ENCODE data around the gene FOXO1.

FOXO1 gene

GRCh38 chr13:40651866-40652587, 14.4 kb downstream of the FOXO1 start:
- no peak for TF ChIP-seq USF1 (IDR thresholded peaks at IDR 0.05)
- TF ChIP-seq CEBPB (IDR thresholded peaks at IDR 0.05): no peak
- TF ChIP-seq ZBTB7A (IDR thresholded peaks at IDR 0.05; ENCODE audit: low read depth): no peak
- no peak for TF ChIP-seq NFIC (IDR thresholded peaks at IDR 0.05)

- TF ChIP-seq RAD21 (IDR thresholded peaks at IDR 0.05; ENCODE audit: low read depth) (no peak), CREB1 (IDR thresholded peaks at IDR 0.05; ENCODE audit: low read depth) (no peak), EP300 (IDR thresholded peaks at IDR 0.05; ENCODE audit: borderline replicate concordance) (no peak), NFIC (IDR thresholded peaks at IDR 0.05) (no peak), ZBTB7A (IDR thresholded peaks at IDR 0.05; ENCODE audit: low read depth) (no peak), EGR1 (IDR thresholded peaks at IDR 0.05) (no peak), FOXM1 (IDR thresholded peaks at IDR 0.05; ENCODE audit: borderline replicate concordance, low read depth) (no peak), YY1 (IDR thresholded peaks at IDR 0.05; ENCODE audit: low read depth) (no peak)
Measured at GRCh38 chr13:40648841-40649240, 17.6 kb downstream of the FOXO1 start.

GRCh38 chr13:40648040-40648439, 18.4 kb downstream of the FOXO1 start:
- TF ChIP-seq NFIC (IDR thresholded peaks at IDR 0.05): no peak
- TF ChIP-seq TCF12 (IDR thresholded peaks at IDR 0.05; ENCODE audit: low read depth): no peak
- no peak for TF ChIP-seq USF1 (IDR thresholded peaks at IDR 0.05)
- no peak for TF ChIP-seq CEBPB (IDR thresholded peaks at IDR 0.05)
- TF ChIP-seq ZBTB7A (IDR thresholded peaks at IDR 0.05; ENCODE audit: low read depth): no peak
- TF ChIP-seq MAX (IDR thresholded peaks at IDR 0.05): no peak
- no peak for TF ChIP-seq EP300 (IDR thresholded peaks at IDR 0.05; ENCODE audit: borderline replicate concordance)
- TF ChIP-seq FOXM1 (IDR thresholded peaks at IDR 0.05; ENCODE audit: borderline replicate concordance, low read depth): no peak
- TF ChIP-seq TEAD4 (IDR thresholded peaks at IDR 0.05): no peak
- TF ChIP-seq, protein P1, sequence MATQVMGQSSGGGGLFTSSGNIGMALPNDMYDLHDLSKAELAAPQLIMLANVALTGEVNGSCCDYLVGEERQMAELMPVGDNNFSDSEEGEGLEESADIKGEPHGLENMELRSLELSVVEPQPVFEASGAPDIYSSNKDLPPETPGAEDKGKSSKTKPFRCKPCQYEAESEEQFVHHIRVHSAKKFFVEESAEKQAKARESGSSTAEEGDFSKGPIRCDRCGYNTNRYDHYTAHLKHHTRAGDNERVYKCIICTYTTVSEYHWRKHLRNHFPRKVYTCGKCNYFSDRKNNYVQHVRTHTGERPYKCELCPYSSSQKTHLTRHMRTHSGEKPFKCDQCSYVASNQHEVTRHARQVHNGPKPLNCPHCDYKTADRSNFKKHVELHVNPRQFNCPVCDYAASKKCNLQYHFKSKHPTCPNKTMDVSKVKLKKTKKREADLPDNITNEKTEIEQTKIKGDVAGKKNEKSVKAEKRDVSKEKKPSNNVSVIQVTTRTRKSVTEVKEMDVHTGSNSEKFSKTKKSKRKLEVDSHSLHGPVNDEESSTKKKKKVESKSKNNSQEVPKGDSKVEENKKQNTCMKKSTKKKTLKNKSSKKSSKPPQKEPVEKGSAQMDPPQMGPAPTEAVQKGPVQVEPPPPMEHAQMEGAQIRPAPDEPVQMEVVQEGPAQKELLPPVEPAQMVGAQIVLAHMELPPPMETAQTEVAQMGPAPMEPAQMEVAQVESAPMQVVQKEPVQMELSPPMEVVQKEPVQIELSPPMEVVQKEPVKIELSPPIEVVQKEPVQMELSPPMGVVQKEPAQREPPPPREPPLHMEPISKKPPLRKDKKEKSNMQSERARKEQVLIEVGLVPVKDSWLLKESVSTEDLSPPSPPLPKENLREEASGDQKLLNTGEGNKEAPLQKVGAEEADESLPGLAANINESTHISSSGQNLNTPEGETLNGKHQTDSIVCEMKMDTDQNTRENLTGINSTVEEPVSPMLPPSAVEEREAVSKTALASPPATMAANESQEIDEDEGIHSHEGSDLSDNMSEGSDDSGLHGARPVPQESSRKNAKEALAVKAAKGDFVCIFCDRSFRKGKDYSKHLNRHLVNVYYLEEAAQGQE (IDR thresholded peaks at IDR 0.05; ENCODE audit: low read depth): no peak
- TF ChIP-seq YY1 (IDR thresholded peaks at IDR 0.05; ENCODE audit: low read depth): no peak
- TF ChIP-seq CREB1 (IDR thresholded peaks at IDR 0.05; ENCODE audit: low read depth): no peak

DNA sequence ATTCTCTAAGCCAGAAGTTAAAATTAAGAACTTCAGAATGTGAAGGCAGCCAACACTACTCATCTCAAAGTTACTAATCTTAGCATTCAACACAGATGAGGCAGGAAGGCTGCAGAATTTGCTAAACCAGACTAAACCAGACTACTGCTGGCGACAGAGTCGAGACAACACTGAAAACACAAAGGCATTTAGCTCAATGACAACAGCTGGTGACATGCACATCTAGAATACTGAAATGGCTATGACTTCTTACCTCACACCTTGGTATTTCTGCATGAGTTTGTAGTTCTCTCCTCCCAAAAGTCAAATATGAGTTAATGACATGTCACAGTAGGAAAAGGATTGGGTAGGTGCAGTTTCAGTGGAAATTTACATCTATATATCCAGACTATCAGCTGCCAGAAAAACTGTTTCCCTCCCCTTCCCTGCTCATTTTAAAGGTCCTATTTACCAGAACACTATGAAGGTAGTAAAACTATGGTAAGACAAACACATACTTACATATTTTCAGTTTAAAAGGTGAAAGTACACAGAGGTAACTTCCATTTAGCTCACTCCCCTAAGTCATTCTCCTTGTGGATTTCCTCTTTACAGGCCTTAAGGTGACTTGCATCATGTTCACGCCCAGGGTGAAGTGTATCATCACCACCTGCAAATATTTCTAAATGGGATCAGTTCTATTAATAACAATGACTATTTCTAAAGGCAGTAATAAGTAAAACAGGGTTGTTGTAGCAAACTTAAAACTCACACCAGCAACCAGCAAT, 21.4 kb downstream of the FOXO1 start:
- TF ChIP-seq NFIC (IDR thresholded peaks at IDR 0.05) (no peak), TAF1 (IDR thresholded peaks at IDR 0.05; ENCODE audit: low read depth) (no peak), USF1 (IDR thresholded peaks at IDR 0.05) (no peak), FOXM1 (IDR thresholded peaks at IDR 0.05; ENCODE audit: borderline replicate concordance, low read depth) (no peak)
- TF ChIP-seq, protein P1 (IDR thresholded peaks at IDR 0.05; ENCODE audit: low read depth): no peak

DNA sequence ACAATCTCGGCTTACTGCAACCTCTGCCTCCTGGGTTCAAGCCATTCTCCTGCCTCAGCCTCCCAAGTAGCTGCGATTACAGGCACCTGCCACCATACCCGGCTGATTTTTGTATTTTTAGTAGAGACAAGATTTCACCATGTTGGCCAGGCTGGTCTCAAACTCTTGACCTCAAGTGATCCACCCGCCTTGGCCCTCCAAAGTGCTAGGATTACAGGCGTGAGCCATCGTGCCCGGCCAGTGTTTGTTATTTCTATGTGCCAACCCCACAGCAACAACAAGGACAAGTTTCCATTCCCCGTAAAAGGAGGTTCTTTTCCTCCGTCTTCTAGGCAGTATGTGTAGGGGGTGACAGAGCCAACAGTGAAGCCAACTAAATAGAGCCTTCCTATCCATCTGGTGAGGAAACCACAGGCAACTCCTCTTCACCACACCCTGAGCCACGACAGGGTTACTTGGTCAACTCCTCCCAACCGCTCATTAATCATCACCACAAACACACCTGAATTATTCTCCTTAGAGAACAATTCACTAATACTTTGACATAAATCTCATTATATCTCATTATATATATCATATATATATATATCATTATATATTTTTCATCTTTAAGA, 25.5 kb downstream of the FOXO1 start:
- TF ChIP-seq CREB1 (IDR thresholded peaks at IDR 0.05; ENCODE audit: low read depth): no peak
- no peak for TF ChIP-seq RAD21 (IDR thresholded peaks at IDR 0.05; ENCODE audit: low read depth)
- no peak for TF ChIP-seq NFIC (IDR thresholded peaks at IDR 0.05)
- no peak for TF ChIP-seq MAX (IDR thresholded peaks at IDR 0.05)
